ENCODE results near the gene ARHGEF17. TPM values are rescaled to one million over a fixed set of nuclear protein-coding genes. Genes with fewer than 3 reads are reported as not detected.

The ARHGEF17 gene
- total RNA-seq, 4 donors from 2014 or later, result 12.0 to 44.9 (median 27.1) TPM

DNA sequence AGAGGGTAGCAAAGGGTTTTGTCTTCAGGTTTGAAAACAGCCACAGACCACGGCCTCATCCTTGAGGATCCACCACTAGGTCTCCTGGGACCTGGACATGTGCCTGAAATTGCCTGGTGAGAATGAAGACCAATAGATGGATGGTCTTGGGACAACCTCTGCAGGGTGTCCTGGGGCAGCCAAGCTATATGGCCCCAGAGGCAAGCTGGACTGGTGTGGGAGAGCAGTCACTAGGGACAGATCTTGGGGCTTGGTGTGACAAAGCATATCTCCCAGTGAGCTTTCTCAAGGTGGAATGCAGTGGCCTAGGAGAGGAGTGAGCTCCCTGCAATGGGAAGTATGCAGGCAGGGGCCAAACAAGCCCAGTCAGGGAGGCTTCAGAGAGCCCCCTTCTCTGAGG lies 22.4 kb upstream of the ARHGEF17 start:
- no peaks in the 10 kb centered on the region for H3K9me3 ChIP-seq
- DNase-seq, result no peak
- H3K36me3 ChIP-seq, result no peaks in the 10 kb centered on the region
- H3K27ac ChIP-seq, result no peak overlapping the region
- peaks cover 3 to 13% (median 10%) of the 10 kb centered on the region in 4 donors for H3K4me1 ChIP-seq
- WGBS, 2 donors (ENCODE audit: low coverage in 1 of 2), result 100% methylated on average over 1 of the region's 1 CpG
- intact Hi-C loops (cut with DNase I; ENCODE audit: low total_unique reads) (loop anchor here (10.0 kb wide), 1 partner anchor 91 kb away; no protein-coding TSS in a partner anchor), in situ Hi-C loops (cut with MboI; ENCODE audit: low pct_ligation_motif_present in 1 of 4, low pct_unique_long_range_greater_than_20kb in 1 of 4, low sequenced_read_pairs in 3 of 4) (loop anchor here in 1 of 4 donors (10.0 kb wide), 1 partner anchor 101 kb away; no protein-coding TSS in a partner anchor)
- TF ChIP-seq, protein P1, sequence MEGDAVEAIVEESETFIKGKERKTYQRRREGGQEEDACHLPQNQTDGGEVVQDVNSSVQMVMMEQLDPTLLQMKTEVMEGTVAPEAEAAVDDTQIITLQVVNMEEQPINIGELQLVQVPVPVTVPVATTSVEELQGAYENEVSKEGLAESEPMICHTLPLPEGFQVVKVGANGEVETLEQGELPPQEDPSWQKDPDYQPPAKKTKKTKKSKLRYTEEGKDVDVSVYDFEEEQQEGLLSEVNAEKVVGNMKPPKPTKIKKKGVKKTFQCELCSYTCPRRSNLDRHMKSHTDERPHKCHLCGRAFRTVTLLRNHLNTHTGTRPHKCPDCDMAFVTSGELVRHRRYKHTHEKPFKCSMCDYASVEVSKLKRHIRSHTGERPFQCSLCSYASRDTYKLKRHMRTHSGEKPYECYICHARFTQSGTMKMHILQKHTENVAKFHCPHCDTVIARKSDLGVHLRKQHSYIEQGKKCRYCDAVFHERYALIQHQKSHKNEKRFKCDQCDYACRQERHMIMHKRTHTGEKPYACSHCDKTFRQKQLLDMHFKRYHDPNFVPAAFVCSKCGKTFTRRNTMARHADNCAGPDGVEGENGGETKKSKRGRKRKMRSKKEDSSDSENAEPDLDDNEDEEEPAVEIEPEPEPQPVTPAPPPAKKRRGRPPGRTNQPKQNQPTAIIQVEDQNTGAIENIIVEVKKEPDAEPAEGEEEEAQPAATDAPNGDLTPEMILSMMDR (IDR thresholded peaks at IDR 0.05), result no peak
- no peak for TF ChIP-seq POLR2AphosphoS5 (IDR thresholded peaks at IDR 0.05)
- no peak for TF ChIP-seq POLR2A (IDR thresholded peaks at IDR 0.05)
- no peak for TF ChIP-seq EP300 (IDR thresholded peaks at IDR 0.05; ENCODE audit: low read depth)
- no peaks in the 10 kb centered on the region for H3K27me3 ChIP-seq
- H3K4me3 ChIP-seq, result no peak overlapping the region

DNA sequence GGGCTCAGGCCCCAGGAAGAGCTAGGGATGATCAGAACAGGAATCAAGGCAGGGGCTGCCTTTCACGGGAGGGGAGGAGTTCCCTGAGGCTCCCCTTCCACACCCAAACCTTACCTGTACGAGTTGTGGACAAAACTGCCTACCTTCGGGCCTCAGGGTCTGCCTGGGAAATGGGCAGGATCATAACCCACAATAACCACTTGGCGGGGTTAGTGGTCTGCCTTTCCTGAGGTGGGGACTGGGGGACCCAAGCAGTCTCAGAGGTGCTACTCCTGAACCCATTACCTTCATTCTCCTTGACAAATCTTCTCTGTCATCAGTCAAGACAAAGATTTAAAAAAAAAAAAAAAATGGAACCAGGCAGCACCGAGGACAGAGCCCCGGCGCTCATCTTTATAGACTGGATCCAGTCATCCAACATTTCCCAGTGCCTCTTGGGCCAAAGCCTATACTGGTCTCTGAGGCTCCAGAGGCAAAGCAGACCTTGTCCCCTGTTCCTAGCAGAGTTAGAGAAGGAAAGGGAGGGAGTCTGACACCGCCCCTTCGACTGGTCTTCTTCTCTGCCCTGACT lies 21.8 kb upstream of the ARHGEF17 start:
- no peak overlapping the region for H3K4me3 ChIP-seq
- H3K36me3 ChIP-seq, result no peaks in the 10 kb centered on the region
- H3K27me3 ChIP-seq, result no peaks in the 10 kb centered on the region
- no peak for DNase-seq
- no peaks in the 10 kb centered on the region for H3K9me3 ChIP-seq
- 89% methylated on average over 9 of the region's 9 CpGs; no CpG with 5 or more reads in 1 of the 2 donors for WGBS, 2 donors (ENCODE audit: low coverage in 1 of 2)
- H3K4me1 ChIP-seq, result peaks cover 3 to 13% (median 10%) of the 10 kb centered on the region in 4 donors
- TF ChIP-seq EP300 (IDR thresholded peaks at IDR 0.05; ENCODE audit: low read depth), result no peak
- TF ChIP-seq, protein P1 (IDR thresholded peaks at IDR 0.05), result no peak
- no peak for TF ChIP-seq POLR2AphosphoS5 (IDR thresholded peaks at IDR 0.05)
- no peak for TF ChIP-seq POLR2A (IDR thresholded peaks at IDR 0.05)
- in situ Hi-C loops (cut with MboI; ENCODE audit: low pct_ligation_motif_present in 1 of 4, low pct_unique_long_range_greater_than_20kb in 1 of 4, low sequenced_read_pairs in 3 of 4) (loop anchor here in 1 of 4 donors (10.0 kb wide), 1 partner anchor 102 kb away; no protein-coding TSS in a partner anchor), intact Hi-C loops (cut with DNase I; ENCODE audit: low total_unique reads) (loop anchor here (10.0 kb wide), 1 partner anchor 92 kb away; no protein-coding TSS in a partner anchor)
- H3K27ac ChIP-seq, result no peak overlapping the region

DNA sequence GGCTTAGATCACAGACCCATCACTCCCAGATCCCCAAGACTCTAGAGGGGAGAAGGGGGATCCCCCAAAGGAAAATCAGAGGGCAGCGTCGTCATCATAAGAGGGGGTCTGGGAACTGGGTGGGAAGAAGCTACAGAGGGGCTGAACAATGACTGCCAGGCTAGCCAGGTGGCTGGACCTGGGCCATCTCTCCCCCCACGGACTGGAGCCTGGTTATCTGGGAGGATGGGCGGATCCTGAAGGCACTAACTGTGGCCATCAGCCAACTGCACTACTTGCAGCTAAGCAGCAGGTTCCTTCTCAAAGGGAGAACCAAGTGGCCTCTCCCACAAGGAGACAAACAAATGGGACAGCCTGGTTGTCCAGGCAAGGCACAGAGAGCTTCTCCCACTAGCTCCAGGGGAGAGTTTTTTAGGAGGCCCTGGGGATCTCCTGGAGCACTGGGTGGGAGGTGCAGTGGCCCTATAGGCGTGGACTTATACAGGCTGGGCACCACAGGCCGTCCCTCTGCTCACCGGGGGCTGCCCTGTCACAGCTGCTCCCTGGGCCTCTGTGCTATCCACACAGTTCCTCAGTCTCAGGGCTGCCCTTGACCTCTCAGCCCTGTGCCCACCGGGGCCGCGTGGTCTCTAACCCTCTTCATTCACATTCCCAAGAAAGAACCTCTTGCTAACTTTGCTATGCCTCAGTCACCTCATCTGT lies 20.5 kb upstream of the ARHGEF17 start:
- Histone ChIP-seq H3K4me3 (no peak overlapping the region), H3K9me3 (no peaks in the 10 kb centered on the region), H3K36me3 (no peaks in the 10 kb centered on the region), H3K27ac (peak overlapping the region in 3 of 4 donors; percentile 15 to 41 (median 23)), H3K4me1 (peaks cover 3 to 13% (median 10%) of the 10 kb centered on the region in 4 donors), H3K27me3 (no peaks in the 10 kb centered on the region)
- intact Hi-C loops (cut with DNase I; ENCODE audit: low total_unique reads) (loop anchor here (10.0 kb wide), 1 partner anchor 93 kb away; no protein-coding TSS in a partner anchor), in situ Hi-C loops (cut with MboI; ENCODE audit: low pct_ligation_motif_present in 1 of 4, low pct_unique_long_range_greater_than_20kb in 1 of 4, low sequenced_read_pairs in 3 of 4) (loop anchor here in 1 of 4 donors (10.0 kb wide), 1 partner anchor 103 kb away; no protein-coding TSS in a partner anchor)
- 83% methylated on average over 9 of the region's 10 CpGs; no CpG with 5 or more reads in 1 of the 2 donors for WGBS, 2 donors (ENCODE audit: low coverage in 1 of 2)
- no peak for DNase-seq
- TF ChIP-seq POLR2A (IDR thresholded peaks at IDR 0.05) (no peak), POLR2AphosphoS5 (IDR thresholded peaks at IDR 0.05) (no peak), EP300 (IDR thresholded peaks at IDR 0.05; ENCODE audit: low read depth) (no peak)
- TF ChIP-seq, protein P1 (IDR thresholded peaks at IDR 0.05), result no peak

Measured in transverse colon (tissue), 4 donors.